DMS53 treated with DMSO at 0.1 percent for 48 hours (cell line): ENCODE measurements around the gene GOLGA2.
"Not testable (repeated sequence)": the region's sequence is repeated elsewhere in the genome, so short reads cannot be mapped to it uniquely, and the experiment has no call there.

Experiments
- DNase-seq: peaks from one replicate; lab custom pipeline; 2025; ENCODE audit not compliant: unreplicated experiment; lab: John Stamatoyannopoulos, UW

GOLGA2 gene

GRCh38 chr9:128296340-128297220 lies 20.8 kb upstream of the GOLGA2 start:
- no peak for DNase-seq

- DNase-seq: no peak
Observed at GRCh38 chr9:128294142-128294541, 18.3 kb upstream of the GOLGA2 start.

DNA sequence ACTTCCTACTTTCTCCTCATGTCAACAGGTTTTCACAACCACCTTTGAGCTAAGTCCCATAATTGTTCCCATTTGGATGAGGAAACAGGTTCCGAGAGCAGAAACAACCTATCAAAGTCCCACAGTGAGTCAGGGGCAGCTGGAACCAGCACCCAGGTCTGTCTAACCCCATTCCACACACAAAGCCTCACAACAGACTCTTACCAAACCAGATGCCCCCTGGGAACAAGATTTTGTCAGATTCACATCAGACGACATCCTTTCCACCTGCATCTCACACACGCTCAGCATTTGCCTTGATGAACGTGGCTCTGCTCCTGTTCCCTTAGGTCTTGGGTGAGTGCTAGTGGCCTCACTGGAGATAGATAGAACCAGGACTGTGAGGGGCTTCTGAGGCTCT lies 17.3 kb upstream of the GOLGA2 start:
- DNase-seq: no peak

- DNase-seq: no peak
Observed at GRCh38 chr9:128292009-128292408, 16.2 kb upstream of the GOLGA2 start.

DNA sequence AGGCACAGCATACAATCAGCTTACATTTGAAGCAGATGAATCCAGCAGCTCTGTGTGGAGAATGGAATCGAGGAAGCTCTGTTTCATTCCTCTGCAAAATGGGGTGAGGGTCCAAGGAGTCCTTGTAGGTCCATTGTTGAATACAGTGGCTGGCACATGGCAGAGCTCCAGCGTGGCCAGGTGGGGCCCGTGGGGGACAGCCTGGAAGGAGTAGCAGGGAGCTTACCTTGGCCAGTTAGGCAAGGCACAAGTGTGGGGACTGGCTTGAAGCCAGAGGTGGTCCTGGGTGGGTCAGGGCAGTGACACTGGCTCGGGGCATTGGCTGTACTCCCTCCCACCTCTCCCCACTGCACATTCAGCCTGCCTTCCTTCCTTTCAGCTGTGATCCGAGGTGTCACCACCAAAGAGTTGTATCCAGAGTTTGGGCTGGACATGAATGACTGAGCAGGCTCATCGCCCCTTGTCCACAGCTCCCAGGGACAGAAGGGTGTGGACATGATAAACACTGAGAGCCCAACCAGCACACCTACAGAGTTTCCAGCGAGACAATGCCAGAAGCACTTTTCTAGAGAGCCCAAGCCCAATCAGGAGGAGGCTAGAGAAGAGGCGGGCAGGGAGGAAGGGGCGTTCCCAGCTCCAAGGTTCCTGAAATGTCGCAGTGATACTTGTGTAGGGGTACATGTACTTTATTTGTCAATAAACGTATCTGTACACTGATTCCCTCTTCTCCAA lies 12.6 kb upstream of the GOLGA2 start:
- DNase-seq: no peak

- DNase-seq: no peak
Observed at GRCh38 chr9:128286440-128286839, 10.6 kb upstream of the GOLGA2 start.

GRCh38 chr9:128285033-128285784 lies 9.4 kb upstream of the GOLGA2 start:
- DNase-seq: no peak

- no peak for DNase-seq
Observed at GRCh38 chr9:128282500-128282899, 6.7 kb upstream of the GOLGA2 start.

DNA sequence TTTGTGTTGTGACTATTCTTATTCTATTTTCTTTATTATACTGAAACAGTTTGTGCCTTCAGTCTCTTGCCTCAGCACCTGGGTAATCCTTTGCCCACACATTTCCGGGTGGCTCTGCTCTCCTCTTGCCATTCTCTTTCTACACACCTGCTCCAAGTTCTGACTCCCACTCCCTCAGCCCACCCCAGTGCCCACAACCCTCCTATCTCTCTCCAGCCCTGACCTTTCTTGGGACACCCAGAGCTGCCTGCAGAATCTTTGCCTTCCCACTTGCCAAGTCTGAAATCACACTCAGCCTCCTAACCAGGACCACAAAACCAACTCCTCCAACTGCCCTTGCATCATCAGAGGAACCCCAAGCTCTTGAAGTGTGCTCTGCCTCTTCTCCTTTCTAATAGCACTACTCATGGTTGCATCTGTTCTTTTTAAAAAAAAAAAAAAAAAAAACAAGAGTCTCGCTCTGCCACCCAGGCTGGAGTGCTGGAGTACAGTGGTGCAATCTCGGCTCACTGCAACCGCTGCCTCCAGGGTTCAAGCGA lies 4.3 kb upstream of the GOLGA2 start:
- DNase-seq: no peak

GRCh38 chr9:128279088-128280073 lies 3.6 kb upstream of the GOLGA2 start:
- DNase-seq: not testable (repeated sequence)

DNA sequence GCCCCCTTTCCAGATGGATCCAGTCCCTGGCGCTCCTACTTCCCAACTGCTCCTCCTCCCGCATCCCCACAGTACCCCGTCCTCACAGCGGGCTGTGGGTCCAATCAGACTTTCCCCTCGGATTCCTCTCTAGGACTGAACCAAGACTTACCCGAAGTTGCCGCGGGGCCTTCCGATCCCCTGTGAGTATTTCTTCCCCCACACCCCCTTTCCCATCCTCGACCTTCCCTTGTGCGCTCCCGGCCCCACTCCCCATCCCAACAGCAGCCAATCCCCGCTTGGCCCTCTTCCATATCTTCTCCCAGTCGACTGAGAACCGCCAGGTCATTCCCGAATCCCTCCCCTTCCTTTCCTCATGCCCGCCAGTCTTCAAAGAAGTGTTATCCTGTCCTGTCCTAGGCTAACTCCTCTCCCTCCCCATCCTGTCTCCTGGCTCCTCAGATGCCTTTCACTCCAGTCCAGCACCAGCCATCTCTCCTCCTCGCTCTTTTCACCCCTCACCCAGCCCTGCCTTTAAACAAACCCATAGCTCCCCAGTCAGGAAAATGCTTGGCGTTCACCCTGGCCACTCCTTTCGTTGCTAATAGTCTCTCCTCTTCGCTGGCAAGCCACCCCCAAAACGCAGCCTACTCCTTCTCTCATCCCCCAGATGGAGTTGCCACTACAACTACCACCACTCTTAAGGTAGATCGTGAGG lies 915 bp upstream of the GOLGA2 start:
- no peak for DNase-seq

GRCh38 chr9:128276008-128276573 lies 284 bp upstream of the GOLGA2 start, which contains the start of gene SWI5:
Gene SWI5, plus strand, starts transcription at chr9:128276276.
- peak; percentile 98 for DNase-seq

- DNase-seq: no peak
Observed at GRCh38 chr9:128274245-128274644, 1.6 kb downstream of the GOLGA2 start.

- no peak for DNase-seq
Observed at GRCh38 chr9:128271512-128271911, 4.3 kb downstream of the GOLGA2 start.

- no peak for DNase-seq
Observed at GRCh38 chr9:128271112-128271511, 4.7 kb downstream of the GOLGA2 start.

DNA sequence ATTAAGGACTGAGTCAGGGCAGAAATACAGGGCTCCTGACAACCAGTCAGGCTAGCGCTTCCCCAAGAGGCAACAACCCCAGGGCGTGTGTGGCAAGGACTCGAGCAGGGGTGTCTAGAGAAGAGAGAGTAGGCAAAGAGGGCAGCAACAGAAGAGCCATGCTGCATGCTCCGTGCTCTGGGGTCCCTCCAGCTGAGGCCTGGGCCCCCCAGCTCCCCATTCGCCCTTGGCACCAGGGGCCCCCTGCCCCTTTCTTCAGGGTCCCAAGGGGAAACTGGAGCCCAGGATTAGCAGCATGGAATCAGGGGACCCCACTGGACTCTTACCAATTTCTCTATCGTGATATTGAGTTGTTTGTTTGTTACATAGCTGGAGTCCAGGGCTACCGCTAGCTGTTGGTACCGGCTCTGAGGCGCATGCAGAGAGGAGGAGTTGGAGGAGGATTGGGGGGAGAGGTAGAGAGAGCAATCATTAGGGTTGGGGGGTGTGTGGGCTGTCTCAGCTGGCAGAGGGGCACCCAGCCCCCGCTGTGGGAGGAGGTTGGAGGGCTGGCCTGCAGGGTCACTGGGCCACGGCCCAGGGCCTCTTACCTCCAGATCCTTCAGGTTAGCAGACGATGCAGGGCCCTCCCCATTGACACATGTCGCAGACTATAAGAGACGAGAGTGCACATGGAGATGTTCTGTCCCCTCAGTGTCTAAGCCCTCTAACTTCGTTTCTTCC lies 8.8 kb downstream of the GOLGA2 start:
- no peak for DNase-seq

DNA sequence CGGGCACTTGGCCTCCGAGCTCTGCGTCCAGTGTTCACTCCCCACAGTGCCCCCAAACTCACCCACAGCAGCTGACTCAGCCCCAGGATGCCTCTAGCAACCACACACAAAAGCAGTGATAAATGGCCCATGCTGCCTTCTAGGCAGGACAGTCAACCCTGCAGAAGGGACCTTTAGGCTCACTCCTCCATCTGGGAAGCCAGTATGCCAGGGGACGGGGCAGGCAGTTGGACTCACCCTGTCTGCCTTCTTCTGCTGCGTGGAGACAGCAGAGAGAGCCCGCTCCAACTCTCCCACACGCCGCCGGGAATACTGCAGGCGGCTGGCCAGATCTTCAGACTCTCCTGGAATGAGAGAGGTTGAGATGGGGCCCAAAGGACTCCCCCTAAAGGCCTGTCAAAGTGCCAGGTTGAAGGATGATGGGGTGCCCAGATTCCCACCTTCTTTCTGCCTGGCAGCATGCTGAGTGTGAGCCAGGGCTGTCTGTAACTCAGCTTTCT lies 10.4 kb downstream of the GOLGA2 start:
- DNase-seq: no peak

DNA sequence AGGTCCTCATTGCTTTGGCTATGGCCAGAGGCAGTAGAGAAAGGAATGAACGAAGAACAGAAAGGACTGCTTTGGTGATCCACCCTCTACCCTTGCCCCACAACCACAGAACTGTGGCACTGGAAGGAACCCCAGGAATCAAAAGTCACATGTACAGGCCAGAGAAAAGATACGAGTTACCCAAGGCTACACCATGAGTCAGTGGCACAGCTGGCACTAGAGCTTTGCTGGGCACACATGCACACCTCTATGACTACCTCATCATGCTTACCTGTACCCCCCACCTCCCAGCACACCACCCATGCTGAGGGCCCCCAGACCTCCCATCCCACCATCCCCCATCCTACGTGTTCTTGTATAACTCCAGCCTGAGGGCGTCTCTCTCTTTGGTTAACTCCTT lies 13.1 kb downstream of the GOLGA2 start:
- DNase-seq: no peak
